Measurements from ENCODE around the gene INSYN2B.

Gene INSYN2B

GRCh38 chr5:169889572-169889971, 90.7 kb downstream of the INSYN2B start:
- DNase-seq (ENCODE audit: low read depth in 2 of 2) = no peak

- no peak for DNase-seq (ENCODE audit: low read depth in 2 of 2)
Observed at GRCh38 chr5:169886677-169887076, 93.6 kb downstream of the INSYN2B start.

- DNase-seq (ENCODE audit: low read depth in 2 of 2) = no peak
Observed at GRCh38 chr5:169886033-169886432, 94.3 kb downstream of the INSYN2B start.

GRCh38 chr5:169881702-169882303, 98.5 kb downstream of the INSYN2B start:
- no peak for DNase-seq (ENCODE audit: low read depth in 2 of 2)

- no peak for DNase-seq (ENCODE audit: low read depth in 2 of 2)
Observed at GRCh38 chr5:169880785-169881184, 99.5 kb downstream of the INSYN2B start.

GRCh38 chr5:169880012-169880663, 100.2 kb downstream of the INSYN2B start:
- DNase-seq (ENCODE audit: low read depth in 2 of 2) = no peak

GRCh38 chr5:169876386-169876785, 103.9 kb downstream of the INSYN2B start:
- no peak for DNase-seq (ENCODE audit: low read depth in 2 of 2)

- no peak for DNase-seq (ENCODE audit: low read depth in 2 of 2)
Observed at GRCh38 chr5:169875731-169876130, 104.6 kb downstream of the INSYN2B start.

- no peak for DNase-seq (ENCODE audit: low read depth in 2 of 2)
Observed at GRCh38 chr5:169875091-169875728, 105.1 kb downstream of the INSYN2B start.

- DNase-seq (ENCODE audit: low read depth in 2 of 2) = no peak
Observed at GRCh38 chr5:169874621-169875020, 105.7 kb downstream of the INSYN2B start.

- DNase-seq (ENCODE audit: low read depth in 2 of 2) = no peak
Observed at GRCh38 chr5:169873642-169874041, 106.7 kb downstream of the INSYN2B start.

- DNase-seq (ENCODE audit: low read depth in 2 of 2) = no peak
Observed at GRCh38 chr5:169871826-169872490, 108.3 kb downstream of the INSYN2B start.

- no peak for DNase-seq (ENCODE audit: low read depth in 2 of 2)
Observed at GRCh38 chr5:169870211-169870610, 110.1 kb downstream of the INSYN2B start.

GRCh38 chr5:169869066-169869465, 111.2 kb downstream of the INSYN2B start:
- DNase-seq (ENCODE audit: low read depth in 2 of 2) = no peak

GRCh38 chr5:169867347-169867746, 112.9 kb downstream of the INSYN2B start:
- no peak for DNase-seq (ENCODE audit: low read depth in 2 of 2)

GRCh38 chr5:169864483-169864882, 115.8 kb downstream of the INSYN2B start:
- DNase-seq (ENCODE audit: low read depth in 2 of 2) = no peak

GRCh38 chr5:169862391-169862811, 117.9 kb downstream of the INSYN2B start:
- DNase-seq (ENCODE audit: low read depth in 2 of 2) = no peak

GRCh38 chr5:169861934-169862333, 118.4 kb downstream of the INSYN2B start:
- DNase-seq (ENCODE audit: low read depth in 2 of 2) = no peak

- no peak for DNase-seq (ENCODE audit: low read depth in 2 of 2)
Observed at GRCh38 chr5:169861433-169861832, 118.9 kb downstream of the INSYN2B start.

- DNase-seq (ENCODE audit: low read depth in 2 of 2) = no peak
Observed at GRCh38 chr5:169860585-169860984, 119.7 kb downstream of the INSYN2B start.

- no peak for DNase-seq (ENCODE audit: low read depth in 2 of 2)
Observed at GRCh38 chr5:169856571-169856970, 123.7 kb downstream of the INSYN2B start.

- no peak for DNase-seq (ENCODE audit: low read depth in 2 of 2)
Observed at GRCh38 chr5:169851321-169851850, 128.9 kb downstream of the INSYN2B start.

Data from stimulated activated CD8-positive, alpha-beta memory T cell treated with anti-CD3 and anti-CD28 coated beads, Interleukin-15, amount 100 ng/mL, for 4 hours (primary cell).